SU-DHL-6 (cell line): Measurements from ENCODE around the gene GPR180.

Experiments
- H2AFZ ChIP-seq: fragments of 200-600 bp; sonication (generic); 2 replicates; pipeline ENCODE4 v1.6.1; 2014; ENCODE audit warnings: low read depth, mild to moderate bottlenecking, moderate library complexity, mixed read lengths, antibody characterized with exemption, low read length; ENCODE audit not compliant: severe bottlenecking
- H3F3A ChIP-seq: fragments of 200-600 bp; shearing (Covaris generic); 2 replicates; pipeline ENCODE4 v1.6.0; 2016; ENCODE audit warnings: antibody characterized with exemption, mild to moderate bottlenecking; ENCODE audit not compliant: insufficient read depth
- H3K27ac ChIP-seq: fragments of 200-600 bp; sonication (generic); 2 replicates; pipeline ENCODE4 v1.5.1; 2016; ENCODE audit warnings: low read depth, mild to moderate bottlenecking, low read length, moderate library complexity, mixed read lengths
- H3K27me3 ChIP-seq: fragments of 200-600 bp; sonication (generic), shearing (Covaris generic); 2 replicates; pipeline ENCODE4 v1.6.0; 2014; ENCODE audit warnings: mild to moderate bottlenecking, low read length
- H3K36me3 ChIP-seq: fragments of 200-600 bp; sonication (generic); 2 replicates; pipeline ENCODE4 v1.6.1; 2014; ENCODE audit warnings: mild to moderate bottlenecking, low read length, mixed read lengths
- H3K4me2 ChIP-seq: fragments of 300-600, 200-600 bp; shearing (Covaris generic), sonication (generic); 2 replicates; pipeline ENCODE4 v1.6.0; 2014; ENCODE audit warnings: low read length, low read depth, mild to moderate bottlenecking; ENCODE audit not compliant: poor library complexity, severe bottlenecking
- H3K4me3 ChIP-seq: fragments of 200-600 bp; sonication (generic); 2 replicates; pipeline ENCODE4 v1.5.1; 2014; ENCODE audit warnings: antibody characterized with exemption, low read length, mild to moderate bottlenecking, mixed read lengths; ENCODE audit not compliant: insufficient read depth, poor library complexity, severe bottlenecking
- H3K79me2 ChIP-seq: fragments of 200-600 bp; sonication (generic); 2 replicates; pipeline ENCODE4 v1.6.1; 2014; ENCODE audit warnings: mild to moderate bottlenecking, low read length, moderate library complexity; ENCODE audit not compliant: insufficient read depth
- H3K9ac ChIP-seq: fragments of 200-600 bp; sonication (generic); 2 replicates; pipeline ENCODE4 v1.7.0; 2014; ENCODE audit warnings: mild to moderate bottlenecking, low read length
- H3K9me2 ChIP-seq: fragments of 200-600 bp; sonication (generic); replicated peaks from 2 replicates; pipeline ENCODE4 v1.6.1; 2014; ENCODE audit warnings: low read length; ENCODE audit not compliant: insufficient read depth
- H3K9me3 ChIP-seq: fragments of 200-600 bp; sonication (generic); 2 replicates; pipeline ENCODE4 v1.6.1; 2014; ENCODE audit warnings: low read length, mixed read lengths; ENCODE audit not compliant: insufficient read depth
- H4K20me1 ChIP-seq: fragments of 200-600 bp; sonication (generic); 2 replicates; pipeline ENCODE4 v1.6.1; 2014; ENCODE audit warnings: low read depth, mild to moderate bottlenecking, antibody characterized with exemption, low read length, moderate library complexity, mixed read lengths
- EZH2phosphoT487 ChIP-seq: fragments of 200-600 bp; sonication (generic), shearing (Covaris generic); conservative IDR thresholded peaks from 2 replicates; pipeline ENCODE4 v1.6.1; 2018; ENCODE audit warnings: mild to moderate bottlenecking, antibody characterized with exemption, low read length, moderate library complexity, mixed read lengths
- TF ChIP-seq, protein P1 (sequence below): fragments of 200-600 bp; sonication (generic); IDR thresholded peaks from one replicate; pipeline ENCODE4 v1.5.1; 2017; ENCODE audit warnings: antibody characterized with exemption, mild to moderate bottlenecking, low read length, moderate library complexity; ENCODE audit not compliant: insufficient read depth, poor library complexity, severe bottlenecking

The GPR180 gene

DNA sequence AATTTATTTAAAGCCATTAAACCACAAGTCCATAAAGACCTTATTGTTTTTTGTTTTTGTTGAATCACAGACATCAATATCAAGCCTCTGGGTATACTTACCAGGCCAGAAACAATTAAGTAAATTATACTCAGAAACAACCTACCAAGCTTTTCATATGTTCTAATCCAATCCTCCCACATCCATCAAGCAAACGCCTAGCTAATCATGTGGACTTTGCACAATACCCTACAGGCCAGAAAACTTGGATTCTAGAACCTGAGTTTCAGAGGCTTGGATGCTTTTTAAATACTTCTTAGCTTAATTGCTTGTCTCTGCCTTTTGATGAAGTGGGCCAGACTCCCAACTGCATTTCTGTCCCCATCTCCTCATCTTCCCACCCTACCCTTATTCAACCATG lies 45.6 kb upstream of the GPR180 start:
- Histone ChIP-seq H3K9me3 (no peaks in the 10 kb centered on the region), H3K36me3 (no peaks in the 10 kb centered on the region), H3K27me3 (no peaks in the 10 kb centered on the region), H4K20me1 (no peaks in the 10 kb centered on the region), H3F3A (no peaks in the 10 kb centered on the region), H3K4me3 (no peak overlapping the region), H3K27ac (no peak overlapping the region), H3K9me2 (no peaks in the 10 kb centered on the region), H3K4me2 (no peak overlapping the region), H3K79me2 (no peaks in the 10 kb centered on the region), H3K9ac (no peak overlapping the region), H2AFZ (no peak overlapping the region)
- TF ChIP-seq EZH2phosphoT487: no peak
- TF ChIP-seq, protein P1, sequence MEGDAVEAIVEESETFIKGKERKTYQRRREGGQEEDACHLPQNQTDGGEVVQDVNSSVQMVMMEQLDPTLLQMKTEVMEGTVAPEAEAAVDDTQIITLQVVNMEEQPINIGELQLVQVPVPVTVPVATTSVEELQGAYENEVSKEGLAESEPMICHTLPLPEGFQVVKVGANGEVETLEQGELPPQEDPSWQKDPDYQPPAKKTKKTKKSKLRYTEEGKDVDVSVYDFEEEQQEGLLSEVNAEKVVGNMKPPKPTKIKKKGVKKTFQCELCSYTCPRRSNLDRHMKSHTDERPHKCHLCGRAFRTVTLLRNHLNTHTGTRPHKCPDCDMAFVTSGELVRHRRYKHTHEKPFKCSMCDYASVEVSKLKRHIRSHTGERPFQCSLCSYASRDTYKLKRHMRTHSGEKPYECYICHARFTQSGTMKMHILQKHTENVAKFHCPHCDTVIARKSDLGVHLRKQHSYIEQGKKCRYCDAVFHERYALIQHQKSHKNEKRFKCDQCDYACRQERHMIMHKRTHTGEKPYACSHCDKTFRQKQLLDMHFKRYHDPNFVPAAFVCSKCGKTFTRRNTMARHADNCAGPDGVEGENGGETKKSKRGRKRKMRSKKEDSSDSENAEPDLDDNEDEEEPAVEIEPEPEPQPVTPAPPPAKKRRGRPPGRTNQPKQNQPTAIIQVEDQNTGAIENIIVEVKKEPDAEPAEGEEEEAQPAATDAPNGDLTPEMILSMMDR: no peak

DNA sequence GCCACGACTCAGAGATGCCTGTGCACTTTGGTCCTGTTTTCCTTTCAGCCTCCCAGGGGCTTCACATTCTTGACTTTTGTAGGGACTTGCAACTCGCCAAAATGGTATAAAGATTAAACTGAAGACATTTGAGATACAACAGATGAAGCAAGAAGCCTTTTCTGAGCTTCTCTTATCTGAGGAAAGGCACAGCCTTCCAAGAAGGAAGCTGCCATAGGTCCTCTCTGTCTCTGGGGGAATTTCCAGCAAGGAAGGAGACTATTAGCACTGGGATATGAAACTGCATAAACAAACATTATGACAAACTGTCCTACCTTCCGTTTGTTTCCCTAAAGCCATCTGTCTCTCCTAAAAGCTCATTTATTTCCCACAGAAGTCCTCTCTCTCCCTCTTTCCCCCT lies 45.0 kb upstream of the GPR180 start:
- Histone ChIP-seq H3K9ac (no peak overlapping the region), H3K27me3 (no peaks in the 10 kb centered on the region), H3K4me2 (no peak overlapping the region), H3K36me3 (no peaks in the 10 kb centered on the region), H3K4me3 (no peak overlapping the region), H2AFZ (no peak overlapping the region), H3F3A (no peaks in the 10 kb centered on the region), H3K9me2 (no peaks in the 10 kb centered on the region), H4K20me1 (no peaks in the 10 kb centered on the region), H3K79me2 (no peaks in the 10 kb centered on the region), H3K9me3 (no peaks in the 10 kb centered on the region), H3K27ac (no peak overlapping the region)
- TF ChIP-seq, protein P1: no peak
- TF ChIP-seq EZH2phosphoT487: no peak

DNA sequence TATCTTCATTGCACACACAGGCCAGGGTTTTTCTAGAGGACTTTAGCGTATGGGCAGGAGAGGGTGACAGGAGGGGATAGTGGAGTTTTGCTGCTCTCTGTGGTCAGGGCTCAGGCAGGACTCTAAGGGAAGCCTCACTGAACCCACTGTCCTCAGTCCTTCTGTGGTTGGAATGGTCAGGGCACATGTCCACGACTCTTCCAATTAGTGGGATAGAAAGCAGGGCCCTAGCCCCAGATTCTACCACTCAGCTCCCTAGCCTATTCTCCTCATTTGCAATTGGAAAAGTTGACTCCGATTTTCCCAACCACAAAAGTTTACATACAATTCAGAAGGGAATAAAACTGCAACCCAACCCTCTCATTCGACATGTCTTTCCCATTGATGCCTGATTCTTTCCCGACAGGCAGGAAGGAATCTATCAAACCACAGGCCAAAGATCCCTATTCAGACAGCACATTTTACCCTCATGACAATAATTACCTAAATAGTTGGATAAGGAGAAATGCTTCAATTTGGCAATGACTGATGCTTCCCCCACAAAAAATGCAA lies 43.9 kb upstream of the GPR180 start:
- H3K79me2 ChIP-seq: no peaks in the 10 kb centered on the region
- H3K9me2 ChIP-seq: no peaks in the 10 kb centered on the region
- H3K27me3 ChIP-seq: no peaks in the 10 kb centered on the region
- no peaks in the 10 kb centered on the region for H3K9me3 ChIP-seq
- TF ChIP-seq, protein P1: no peak
- H4K20me1 ChIP-seq: no peaks in the 10 kb centered on the region
- no peak overlapping the region for H2AFZ ChIP-seq
- no peaks in the 10 kb centered on the region for H3K36me3 ChIP-seq
- H3F3A ChIP-seq: no peaks in the 10 kb centered on the region
- H3K9ac ChIP-seq: no peak overlapping the region
- no peak overlapping the region for H3K4me3 ChIP-seq
- no peak overlapping the region for H3K27ac ChIP-seq
- H3K4me2 ChIP-seq: no peak overlapping the region
